Measurements from ENCODE around the gene RNPEPL1. TPM values are rescaled to one million over a fixed set of nuclear protein-coding genes. Genes with fewer than 3 reads are reported as not detected.

The RNPEPL1 gene
- total RNA-seq, 1 donor from 2014 or later, result 22.7 TPM

- H3K4me1 Mint-ChIP-seq (ENCODE audit: low read depth, unreplicated experiment), result no peaks in the 10 kb centered on the region
- no peak overlapping the region for H3K9ac ChIP-seq (ENCODE audit: low read length)
- no peaks in the 10 kb centered on the region for H3K27me3 ChIP-seq (ENCODE audit: insufficient read depth, low read length)
- TF ChIP-seq EZH2 (IDR thresholded peaks at IDR 0.05; ENCODE audit: insufficient read depth, low read length), result no peak
- TF ChIP-seq CTCF (IDR thresholded peaks at IDR 0.05; ENCODE audit: insufficient read depth, low read depth, low read length), result no peak
- H3K4me3 ChIP-seq (ENCODE audit: insufficient read depth, low read depth, low read length), result no peak overlapping the region
- no peak for DNase-seq (ENCODE audit: low read depth)
- no peaks in the 10 kb centered on the region for H3K9me3 ChIP-seq (ENCODE audit: insufficient read depth, low read depth, low read length)
- H3K27me3 Mint-ChIP-seq (ENCODE audit: low read depth, unreplicated experiment), result no peaks in the 10 kb centered on the region
- no peak overlapping the region for H3K27ac ChIP-seq (ENCODE audit: low read depth, low read length)
- no peak overlapping the region for H3K4me3 Mint-ChIP-seq (ENCODE audit: unreplicated experiment)
- H3K36me3 ChIP-seq (ENCODE audit: insufficient read depth, low read length), result no peaks in the 10 kb centered on the region
- H3K4me1 ChIP-seq (ENCODE audit: insufficient read depth, low read length), result no peaks in the 10 kb centered on the region
- H2AFZ ChIP-seq (ENCODE audit: low read depth, low read length), result no peak overlapping the region
- no peak overlapping the region for H3K4me2 ChIP-seq (ENCODE audit: low read length)
- peaks cover 12% of the 10 kb centered on the region for H3K36me3 Mint-ChIP-seq (ENCODE audit: low read depth, unreplicated experiment)
- H3K79me2 ChIP-seq (ENCODE audit: insufficient read depth, low read length), result peaks cover 4% of the 10 kb centered on the region
- FAIRE-seq, result no peak
- H4K20me1 ChIP-seq (ENCODE audit: insufficient read depth, low read length), result peaks cover 34% of the 10 kb centered on the region
- H3K27ac Mint-ChIP-seq (ENCODE audit: unreplicated experiment), result no peak overlapping the region
- no peaks in the 10 kb centered on the region for H3K9me3 Mint-ChIP-seq (ENCODE audit: unreplicated experiment)
Measured at GRCh38 chr2:240598311-240598911, 30.1 kb downstream of the RNPEPL1 start.

GRCh38 chr2:240599141-240599583 is 30.9 kb downstream of the RNPEPL1 start:
- H3K79me2 ChIP-seq (ENCODE audit: insufficient read depth, low read length), result peaks cover 3% of the 10 kb centered on the region
- FAIRE-seq, result no peak
- Mint-ChIP-seq H3K27ac (ENCODE audit: unreplicated experiment) (no peak overlapping the region), H3K4me1 (ENCODE audit: low read depth, unreplicated experiment) (no peaks in the 10 kb centered on the region), H3K36me3 (ENCODE audit: low read depth, unreplicated experiment) (peaks cover 12% of the 10 kb centered on the region), H3K4me3 (ENCODE audit: unreplicated experiment) (no peak overlapping the region), H3K27me3 (ENCODE audit: low read depth, unreplicated experiment) (no peaks in the 10 kb centered on the region), H3K9me3 (ENCODE audit: unreplicated experiment) (no peaks in the 10 kb centered on the region)
- no peak overlapping the region for H3K4me3 ChIP-seq (ENCODE audit: insufficient read depth, low read depth, low read length)
- DNase-seq (ENCODE audit: low read depth), result no peak
- no peaks in the 10 kb centered on the region for H3K36me3 ChIP-seq (ENCODE audit: insufficient read depth, low read length)
- no peak overlapping the region for H2AFZ ChIP-seq (ENCODE audit: low read depth, low read length)
- no peaks in the 10 kb centered on the region for H3K4me1 ChIP-seq (ENCODE audit: insufficient read depth, low read length)
- peaks cover 28% of the 10 kb centered on the region for H4K20me1 ChIP-seq (ENCODE audit: insufficient read depth, low read length)
- H3K27ac ChIP-seq (ENCODE audit: low read depth, low read length), result no peak overlapping the region
- no peak overlapping the region for H3K4me2 ChIP-seq (ENCODE audit: low read length)
- no peaks in the 10 kb centered on the region for H3K27me3 ChIP-seq (ENCODE audit: insufficient read depth, low read length)
- TF ChIP-seq EZH2 (IDR thresholded peaks at IDR 0.05; ENCODE audit: insufficient read depth, low read length), result no peak
- TF ChIP-seq CTCF (IDR thresholded peaks at IDR 0.05; ENCODE audit: insufficient read depth, low read depth, low read length), result no peak
- no peak overlapping the region for H3K9ac ChIP-seq (ENCODE audit: low read length)
- no peaks in the 10 kb centered on the region for H3K9me3 ChIP-seq (ENCODE audit: insufficient read depth, low read depth, low read length)

GRCh38 chr2:240600451-240600961 is 32.2 kb downstream of the RNPEPL1 start:
- Histone ChIP-seq H3K4me1 (ENCODE audit: insufficient read depth, low read length) (no peaks in the 10 kb centered on the region), H3K9me3 (ENCODE audit: insufficient read depth, low read depth, low read length) (no peaks in the 10 kb centered on the region), H3K27me3 (ENCODE audit: insufficient read depth, low read length) (no peaks in the 10 kb centered on the region), H3K79me2 (ENCODE audit: insufficient read depth, low read length) (no peaks in the 10 kb centered on the region), H3K4me2 (ENCODE audit: low read length) (no peak overlapping the region), H2AFZ (ENCODE audit: low read depth, low read length) (no peak overlapping the region), H3K9ac (ENCODE audit: low read length) (no peak overlapping the region), H4K20me1 (ENCODE audit: insufficient read depth, low read length) (peaks cover 14% of the 10 kb centered on the region), H3K27ac (ENCODE audit: low read depth, low read length) (no peak overlapping the region), H3K4me3 (ENCODE audit: insufficient read depth, low read depth, low read length) (no peak overlapping the region), H3K36me3 (ENCODE audit: insufficient read depth, low read length) (no peaks in the 10 kb centered on the region)
- no peak for DNase-seq (ENCODE audit: low read depth)
- no peaks in the 10 kb centered on the region for H3K9me3 Mint-ChIP-seq (ENCODE audit: unreplicated experiment)
- H3K4me1 Mint-ChIP-seq (ENCODE audit: low read depth, unreplicated experiment), result no peaks in the 10 kb centered on the region
- no peak for FAIRE-seq
- no peaks in the 10 kb centered on the region for H3K27me3 Mint-ChIP-seq (ENCODE audit: low read depth, unreplicated experiment)
- H3K36me3 Mint-ChIP-seq (ENCODE audit: low read depth, unreplicated experiment), result peaks cover 12% of the 10 kb centered on the region
- TF ChIP-seq CTCF (IDR thresholded peaks at IDR 0.05; ENCODE audit: insufficient read depth, low read depth, low read length) (no peak), EZH2 (IDR thresholded peaks at IDR 0.05; ENCODE audit: insufficient read depth, low read length) (no peak)
- H3K27ac Mint-ChIP-seq (ENCODE audit: unreplicated experiment), result no peak overlapping the region
- no peak overlapping the region for H3K4me3 Mint-ChIP-seq (ENCODE audit: unreplicated experiment)
